A673 (cell line): Measurements from ENCODE around the gene MYH2.

Source experiments
- CTCF ChIP-seq: fragments of 300-800, 200-600 bp; sonication (generic); conservative IDR thresholded peaks from 2 replicates; pipeline ENCODE4 v1.5.1; 2017; ENCODE audit warnings: low read depth, mild to moderate bottlenecking, antibody characterized with exemption, low read length, moderate library complexity, mixed read lengths
- EZH2 ChIP-seq: fragments of 200-600 bp; sonication (generic); IDR thresholded peaks from 2 replicates; pipeline ENCODE4 v1.6.1; 2017; ENCODE audit warnings: borderline replicate concordance, low read depth, mild to moderate bottlenecking, mixed read lengths, antibody characterized with exemption, low read length; ENCODE audit not compliant: poor library complexity, severe bottlenecking

- TF ChIP-seq CTCF: no peak
- no peak for TF ChIP-seq EZH2
These were observed 40.2 kb upstream of the MYH2 start for GRCh38 chr17:10589553-10590145.
